ENCODE measurements around the gene OGG1.
A peak's percentile ranks its signal among the peaks of the same experiment; 100 is the strongest.
"Not testable (repeated sequence)": the region's sequence is repeated elsewhere in the genome, so short reads cannot be mapped to it uniquely, and the experiment has no call there.

The OGG1 gene

DNA sequence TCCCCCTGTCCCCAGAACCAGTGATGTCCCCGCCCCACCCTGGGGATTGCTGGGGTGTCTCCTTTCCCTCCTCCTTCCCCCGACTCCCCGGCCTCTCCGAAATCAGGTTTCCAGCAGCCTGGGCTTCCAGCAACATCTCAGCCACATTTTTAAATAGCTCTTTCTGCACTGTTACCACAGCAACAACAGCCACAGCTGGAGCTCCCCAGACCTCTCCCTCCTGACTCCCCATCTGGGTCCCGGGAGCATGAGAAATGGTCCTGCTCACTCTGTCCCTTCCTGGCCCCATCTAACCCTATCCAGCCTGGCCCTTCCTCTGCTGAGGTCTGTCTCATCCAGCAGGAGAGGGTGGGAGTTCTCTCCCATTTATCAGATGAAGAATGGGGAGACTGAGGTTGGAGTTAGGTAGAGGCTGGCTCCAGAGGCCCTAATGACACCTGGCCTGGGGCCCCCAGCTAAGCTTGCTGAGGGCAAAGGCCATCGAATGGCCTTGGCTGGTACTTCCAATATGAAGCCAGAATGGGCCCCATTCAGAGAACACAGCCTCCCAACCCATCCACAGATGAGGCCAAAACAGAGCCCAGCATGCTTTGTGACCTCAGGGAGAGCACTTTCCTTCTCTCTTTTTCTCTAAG lies 18.5 kb downstream of the OGG1 start:
- DNase-seq, result no peak

DNA sequence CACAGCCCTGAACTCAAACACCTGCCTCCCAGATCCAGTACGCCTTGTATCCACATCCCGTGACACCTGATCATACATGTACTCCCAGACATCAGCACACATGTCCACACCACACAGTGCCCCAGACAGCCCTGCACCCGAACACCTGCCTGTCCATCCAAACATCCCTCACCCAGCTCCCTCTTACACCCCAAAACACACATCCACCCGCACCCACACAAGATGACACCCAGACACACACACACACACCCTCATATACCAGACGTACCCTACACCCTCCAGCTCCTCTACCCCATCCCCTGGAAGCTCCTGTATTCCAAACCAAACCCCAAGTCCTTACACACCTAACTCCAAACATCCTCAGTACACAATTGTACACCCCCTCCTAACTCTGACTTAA lies 19.3 kb downstream of the OGG1 start:
- no peak for DNase-seq

- DNase-seq, result peak; percentile 77
Observed at GRCh38 chr3:9769426-9770275, 19.9 kb downstream of the OGG1 start, which contains the start of gene CAMK1. Gene CAMK1, minus strand, starts transcription at chr3:9769947. Its CDS starts 2,198 bp downstream, at chr3:9767749.

DNA sequence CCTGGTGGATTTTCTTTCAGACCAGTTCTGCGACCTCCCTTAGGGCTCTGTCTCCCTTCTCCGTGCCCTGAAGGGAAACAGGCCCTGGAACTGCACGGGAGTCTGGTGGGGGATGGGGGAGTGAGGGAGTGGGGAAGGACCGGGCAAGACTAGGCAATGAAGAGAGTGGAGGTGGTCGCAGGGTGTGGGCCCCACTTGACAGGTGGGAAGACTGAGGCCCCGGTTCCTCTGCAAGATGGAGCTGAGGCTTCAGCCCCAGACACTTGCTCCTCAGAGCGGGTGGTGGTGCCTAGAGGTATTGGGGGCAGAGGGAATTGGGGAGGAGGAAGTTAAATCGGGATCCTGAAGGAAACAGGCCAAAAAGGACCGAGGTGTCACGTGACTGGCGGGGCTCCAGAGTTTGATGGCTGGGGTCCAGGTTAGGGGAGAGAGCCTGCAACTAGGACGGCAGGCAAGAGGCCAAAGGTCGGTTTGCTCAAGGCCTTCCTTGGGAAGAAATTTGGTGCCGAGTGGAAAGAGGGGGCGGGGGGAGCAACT lies 20.6 kb downstream of the OGG1 start:
- no peak for DNase-seq

DNA sequence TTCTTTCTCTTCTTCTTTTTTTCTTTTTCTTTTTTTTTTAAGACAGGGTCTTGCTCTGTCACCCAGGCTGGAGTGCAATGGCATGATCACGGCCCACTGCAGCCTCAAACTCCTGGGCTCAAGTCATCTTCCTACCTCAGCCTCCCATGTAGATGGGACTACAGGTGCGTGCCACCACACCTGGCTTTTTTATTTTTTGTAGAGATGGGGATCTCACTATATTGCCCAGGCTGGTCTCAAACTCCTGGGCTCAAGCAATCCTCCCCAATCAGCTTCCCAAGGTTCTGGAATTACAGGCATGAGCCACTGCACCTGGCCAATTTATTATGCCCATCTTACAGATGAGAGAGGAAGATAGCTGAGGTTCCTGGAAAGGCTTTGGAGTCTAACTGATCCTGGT lies 21.3 kb downstream of the OGG1 start:
- not testable (repeated sequence) for DNase-seq

GRCh38 chr3:9776896-9777693 lies 27.3 kb downstream of the OGG1 start:
- no peak for DNase-seq

GRCh38 chr3:9777694-9778021 lies 27.9 kb downstream of the OGG1 start:
- no peak for DNase-seq

DNA sequence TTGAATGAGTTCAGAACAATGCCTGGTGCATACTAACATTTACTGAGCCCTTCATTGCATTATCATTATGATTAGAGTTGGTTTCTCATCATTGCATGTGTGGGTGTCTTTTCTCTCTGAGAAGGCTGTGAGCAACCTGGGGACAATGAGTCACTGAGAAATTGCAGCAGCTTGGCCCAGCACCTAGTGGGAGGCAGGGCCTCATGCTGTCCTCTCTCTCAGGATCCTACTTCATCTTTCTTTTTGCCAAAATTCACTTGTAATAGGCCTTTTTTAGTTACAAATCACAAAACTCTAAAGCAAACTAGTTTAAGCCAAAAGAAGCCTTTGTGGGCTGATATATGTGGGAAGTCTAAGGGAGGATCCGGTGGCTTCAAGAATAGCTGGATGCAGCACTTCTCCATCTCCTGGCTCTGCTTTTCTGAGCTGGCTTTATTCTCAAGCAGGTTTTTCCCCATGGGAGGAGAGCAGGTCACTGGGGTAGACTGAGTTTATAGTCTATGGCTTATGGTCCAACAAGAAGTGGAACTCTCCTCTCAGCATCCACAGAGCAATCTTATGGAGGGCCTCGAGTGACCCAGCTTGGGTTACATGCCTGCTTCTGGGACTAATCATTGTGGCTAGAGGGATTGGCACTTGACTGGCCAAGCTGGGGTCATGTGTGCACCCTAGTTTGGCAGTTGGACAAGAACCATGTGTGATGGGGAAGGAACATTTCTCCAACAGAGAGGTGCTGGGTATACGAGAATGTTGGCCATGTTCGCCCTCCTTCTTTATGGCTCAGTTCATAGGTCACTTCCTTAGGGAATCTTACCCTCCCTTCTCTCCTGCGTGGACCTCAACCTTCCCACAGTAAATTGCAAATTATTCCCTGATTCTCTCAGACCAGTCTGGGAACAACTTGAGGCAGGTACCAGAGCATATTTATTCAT lies 28.7 kb downstream of the OGG1 start:
- DNase-seq, result peak; percentile 73

DNA sequence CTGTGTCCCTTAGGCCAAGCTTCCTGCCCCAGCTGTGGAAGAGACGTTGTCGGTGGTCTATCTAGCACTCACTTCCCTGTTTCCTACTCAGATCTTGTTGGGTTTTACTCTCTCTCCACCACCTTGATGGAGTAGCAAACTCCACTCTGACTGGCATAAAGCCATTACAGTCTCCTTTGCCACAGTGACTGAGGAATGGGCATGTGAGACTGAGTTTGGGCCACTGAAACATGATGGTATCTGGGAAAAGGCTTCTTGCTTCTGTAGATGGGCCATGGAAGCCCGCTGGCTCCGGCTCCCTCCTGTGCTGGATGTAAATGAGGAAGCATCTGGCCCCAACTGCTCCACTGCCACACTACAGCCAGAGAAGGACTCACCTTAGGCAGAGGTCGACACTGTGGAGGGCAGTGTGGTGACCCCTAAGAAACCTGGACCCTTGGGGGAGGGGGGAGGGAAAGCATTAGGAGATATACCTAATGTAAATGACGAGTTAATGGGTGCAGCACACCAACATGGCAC lies 29.4 kb downstream of the OGG1 start:
- no peak for DNase-seq

DNA sequence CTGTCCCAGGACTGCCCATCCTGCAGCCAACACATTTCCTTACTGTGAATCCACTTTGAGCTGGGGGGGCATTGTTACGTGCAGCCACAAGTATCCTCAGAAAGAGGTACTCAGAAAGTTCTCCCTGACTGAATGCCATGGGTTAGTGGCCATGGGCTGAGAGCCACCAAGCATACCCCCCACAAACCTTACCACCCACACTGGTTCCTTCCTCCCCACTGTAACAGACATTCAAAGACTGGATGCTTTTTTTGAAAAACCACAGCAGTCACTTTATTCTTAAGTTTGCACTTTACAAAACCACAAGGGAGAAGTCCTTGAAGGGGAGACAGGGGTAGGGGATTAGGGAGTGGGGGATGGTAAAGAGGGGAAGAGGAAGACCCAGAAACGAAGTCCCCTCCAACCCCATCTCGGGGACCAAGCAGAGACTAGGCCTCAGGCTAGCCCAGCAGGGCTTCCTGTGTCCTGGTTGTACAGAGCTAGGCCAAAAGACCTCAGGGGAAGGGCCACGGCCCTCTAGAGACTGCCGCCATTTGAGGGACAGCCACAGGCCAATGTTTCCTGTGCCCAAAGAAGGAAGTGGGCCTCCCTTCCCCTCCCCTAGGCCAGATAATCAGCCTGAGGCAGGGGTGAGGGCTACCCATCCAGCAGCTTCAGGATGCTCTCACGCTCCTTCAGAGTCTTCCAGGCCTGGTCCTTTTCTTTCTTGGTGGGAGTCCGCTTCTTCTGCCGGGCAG lies 30.1 kb downstream of the OGG1 start:
- DNase-seq, result peak; percentile 55

GRCh38 chr3:9780458-9780812 lies 30.7 kb downstream of the OGG1 start:
- DNase-seq, result no peak

- DNase-seq, result no peak
Observed at GRCh38 chr3:9780910-9781309, 31.2 kb downstream of the OGG1 start.

DNA sequence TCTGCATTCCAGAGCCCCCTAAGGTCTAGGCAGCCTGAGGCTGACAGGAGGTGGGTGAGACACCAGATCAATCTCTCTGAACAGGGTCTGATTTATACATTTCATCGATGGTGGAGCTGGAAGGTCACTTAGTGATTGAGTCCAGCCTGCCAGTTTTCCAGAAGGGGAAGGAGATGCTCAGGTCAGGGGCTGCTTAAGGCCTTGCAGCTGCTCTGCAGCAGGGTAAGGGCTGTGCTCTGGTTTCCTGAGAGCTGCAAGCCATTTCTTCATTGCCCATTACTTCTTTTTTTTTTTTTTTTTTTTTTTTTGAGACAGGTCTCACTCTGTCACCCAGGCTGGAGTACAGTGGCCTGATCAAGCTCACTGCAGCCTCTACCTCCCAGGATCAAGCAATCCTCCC lies 31.8 kb downstream of the OGG1 start:
- no peak for DNase-seq

GRCh38 chr3:9781978-9782603 lies 32.3 kb downstream of the OGG1 start:
- no peak for DNase-seq

- DNase-seq, result peak; percentile 24
Observed at GRCh38 chr3:9782770-9783169, 33.0 kb downstream of the OGG1 start.

DNA sequence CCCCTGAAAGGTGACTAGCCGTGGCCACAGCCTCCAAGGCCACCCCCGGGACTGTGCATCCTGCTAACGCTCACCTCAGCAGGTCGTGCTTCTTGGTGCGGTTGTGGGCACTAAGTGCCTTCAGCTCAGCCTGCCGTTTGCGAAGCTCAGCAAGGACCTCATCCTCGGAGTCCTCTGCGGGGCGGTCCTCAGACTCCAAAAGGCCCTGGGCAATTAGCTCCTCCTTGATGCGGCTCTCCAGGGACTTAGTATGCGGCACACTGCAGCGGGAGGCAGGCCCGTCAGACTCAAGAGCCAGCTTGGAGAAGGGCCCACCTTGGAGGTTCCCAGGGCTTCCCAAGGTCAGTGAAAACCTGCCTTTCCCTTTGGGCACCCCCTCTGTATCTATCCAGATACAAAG lies 34.2 kb downstream of the OGG1 start:
- no peak for DNase-seq

GRCh38 chr3:9784965-9785364 lies 35.2 kb downstream of the OGG1 start:
- DNase-seq, result no peak

- no peak for DNase-seq
Observed at GRCh38 chr3:9785602-9786001, 35.9 kb downstream of the OGG1 start.

GRCh38 chr3:9786209-9786739 lies 36.5 kb downstream of the OGG1 start:
- DNase-seq, result no peak

GRCh38 chr3:9786825-9787669 lies 37.3 kb downstream of the OGG1 start:
- DNase-seq, result peak; percentile 24

All from activated CD4-positive, alpha-beta T cell treated with anti-CD3 and anti-CD28 coated beads, Interleukin-2, Interleukin-6, amounts not matched to agents 100 ng/mL and 50 ng/mL, durations not matched to agents 16 hours and 8 hours (primary cell).